ENCODE measurements around the gene SDC3.

Gene SDC3

GRCh38 chr1:30904962-30905335 is 3.6 kb downstream of the SDC3 start:
- H3K4me1 Mint-ChIP-seq: peaks cover 36% of the 10 kb centered on the region
- H3K27ac Mint-ChIP-seq: peak overlapping the region in 1 of 3 experiments; percentile 58
- no peak overlapping the region for H3K4me3 Mint-ChIP-seq
- H3K27me3 Mint-ChIP-seq (ENCODE audit: low read depth): peaks cover 5% of the 10 kb centered on the region
- no peaks in the 10 kb centered on the region for H3K9me3 Mint-ChIP-seq
- H3K36me3 Mint-ChIP-seq (ENCODE audit: low read depth): no peaks in the 10 kb centered on the region
- no peak for TF ChIP-seq CTCF (IDR thresholded peaks at IDR 0.05; ENCODE audit: unreplicated experiment in 3 of 3)

DNA sequence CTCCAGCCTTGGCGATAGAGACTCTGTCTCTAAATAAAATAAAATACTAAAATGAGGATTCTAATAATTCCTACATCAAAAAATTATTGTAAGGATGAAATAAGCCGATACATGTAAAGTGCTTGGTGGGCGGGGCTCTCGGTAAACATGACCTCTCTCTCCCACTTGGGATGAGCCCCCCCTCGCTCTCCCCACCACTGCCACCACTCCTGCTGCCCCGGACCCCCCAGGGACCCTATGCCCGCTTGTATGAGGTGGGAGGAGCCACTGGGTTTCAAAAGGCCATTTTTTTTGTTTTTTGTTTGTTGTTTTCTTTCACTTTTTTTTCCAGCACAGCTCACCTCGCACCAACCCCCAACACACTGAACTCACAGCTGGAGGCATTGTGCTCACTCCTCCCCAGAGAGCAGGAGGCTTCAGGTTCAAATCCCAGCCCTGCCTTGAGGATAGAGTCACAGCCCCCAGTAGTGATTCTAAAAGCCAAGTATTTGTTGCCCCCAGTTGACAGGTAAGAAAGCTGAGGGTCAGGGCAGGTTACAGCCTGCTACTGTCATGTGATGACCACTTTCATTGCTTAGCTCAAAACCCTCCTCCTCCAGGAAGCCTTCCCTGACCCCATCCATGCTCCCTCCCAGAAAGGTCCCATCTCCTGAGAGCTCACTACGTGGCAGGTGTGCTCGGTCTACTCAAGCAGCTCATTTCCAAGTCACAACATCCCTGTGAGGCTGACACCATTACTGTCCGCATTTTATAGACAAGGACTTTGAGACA is 4.2 kb downstream of the SDC3 start:
- Mint-ChIP-seq H3K4me1 (peaks cover 37% of the 10 kb centered on the region), H3K9me3 (no peaks in the 10 kb centered on the region), H3K36me3 (ENCODE audit: low read depth) (no peaks in the 10 kb centered on the region), H3K27me3 (ENCODE audit: low read depth) (peaks cover 5% of the 10 kb centered on the region), H3K4me3 (no peak overlapping the region), H3K27ac (peak overlapping the region in 2 of 3 experiments; percentile 13 to 58)
- no peak for TF ChIP-seq CTCF (IDR thresholded peaks at IDR 0.05; ENCODE audit: unreplicated experiment in 3 of 3)

- Mint-ChIP-seq H3K36me3 (ENCODE audit: low read depth) (no peaks in the 10 kb centered on the region), H3K4me3 (peak overlapping the region; percentile 19 to 56 (median 42)), H3K4me1 (peaks cover 33% of the 10 kb centered on the region), H3K27ac (peak overlapping the region; percentile 53 to 60 (median 57)), H3K27me3 (ENCODE audit: low read depth) (peaks cover 5% of the 10 kb centered on the region), H3K9me3 (no peaks in the 10 kb centered on the region)
- no peak for TF ChIP-seq CTCF (IDR thresholded peaks at IDR 0.05; ENCODE audit: unreplicated experiment in 3 of 3)
These were observed 5.1 kb downstream of the SDC3 start for GRCh38 chr1:30903343-30904034.

DNA sequence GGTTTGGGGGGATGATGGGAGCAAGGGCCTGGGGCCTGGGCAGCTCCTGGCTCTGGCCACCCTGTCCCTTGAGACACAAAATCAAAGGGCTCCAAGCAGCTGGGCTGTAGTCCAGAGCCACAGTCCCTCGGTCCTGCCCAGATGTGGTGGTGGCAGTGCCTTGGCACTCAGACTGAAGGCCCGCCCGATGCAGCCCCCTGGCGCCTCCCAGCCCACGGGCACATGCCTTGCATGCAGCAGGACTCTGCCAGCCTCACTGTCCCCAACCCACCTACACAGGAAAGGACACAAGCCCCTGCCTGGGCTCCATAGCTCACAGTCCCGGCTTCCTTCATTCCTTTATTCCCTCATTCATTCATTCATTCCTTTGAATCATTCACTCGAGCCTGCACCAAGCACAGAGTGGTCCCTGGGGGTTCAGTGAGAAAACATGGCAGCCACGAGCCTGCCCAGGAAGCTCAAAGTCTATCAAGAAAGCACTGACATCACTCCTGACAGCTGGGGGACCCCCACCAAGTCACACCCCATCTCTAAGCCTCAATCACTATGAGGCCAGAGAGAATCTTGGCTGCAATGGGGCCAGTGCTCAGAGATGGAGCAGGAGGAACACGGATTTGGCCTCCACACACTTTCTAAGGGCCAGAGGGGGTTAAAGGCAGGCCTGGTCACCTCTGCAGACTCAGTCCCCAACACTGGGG is 5.8 kb downstream of the SDC3 start:
- H3K27me3 Mint-ChIP-seq (ENCODE audit: low read depth): peaks cover 5% of the 10 kb centered on the region
- H3K4me3 Mint-ChIP-seq: peak overlapping the region in 1 of 3 experiments; percentile 42
- H3K4me1 Mint-ChIP-seq: peaks cover 33% of the 10 kb centered on the region
- H3K36me3 Mint-ChIP-seq (ENCODE audit: low read depth): no peaks in the 10 kb centered on the region
- H3K9me3 Mint-ChIP-seq: no peaks in the 10 kb centered on the region
- peak overlapping the region; percentile 53 to 60 (median 57) for H3K27ac Mint-ChIP-seq
- TF ChIP-seq CTCF (IDR thresholded peaks at IDR 0.05; ENCODE audit: unreplicated experiment in 3 of 3): no peak

- H3K9me3 Mint-ChIP-seq: no peaks in the 10 kb centered on the region
- H3K4me3 Mint-ChIP-seq: no peak overlapping the region
- peaks cover 28% of the 10 kb centered on the region for H3K4me1 Mint-ChIP-seq
- H3K27ac Mint-ChIP-seq: peak overlapping the region in 1 of 3 experiments; percentile 62
- TF ChIP-seq CTCF (IDR thresholded peaks at IDR 0.05; ENCODE audit: unreplicated experiment in 3 of 3): no peak
- H3K36me3 Mint-ChIP-seq (ENCODE audit: low read depth): no peaks in the 10 kb centered on the region
- no peaks in the 10 kb centered on the region for H3K27me3 Mint-ChIP-seq (ENCODE audit: low read depth)
These were observed 6.6 kb downstream of the SDC3 start for GRCh38 chr1:30901798-30902581.

Measured in nephron (organoid).